IMR-90 (cell line): Measurements from ENCODE around the gene CDK6.

ENCODE experiments used
- BHLHE40 ChIP-seq: fragments of 150-350 bp; IDR thresholded peaks from 2 replicates; pipeline ENCODE4 v1.6.1; 2016; ENCODE audit warnings: mild to moderate bottlenecking, low read depth, low read length
- CEBPB ChIP-seq: IDR thresholded peaks from 2 replicates; pipeline ENCODE4 v1.6.1; 2012; ENCODE audit warnings: low read depth, low read length, improper control_type of control experiment
- CHD1 ChIP-seq: IDR thresholded peaks from 2 replicates; pipeline ENCODE4 v1.6.1; 2012; ENCODE audit warnings: low read depth, low read length, improper control_type of control experiment
- CTCF ChIP-seq: conservative IDR thresholded peaks from 2 replicates; pipeline ENCODE4 v1.5.1; 2012; ENCODE audit warnings: mild to moderate bottlenecking, low read depth, low read length, improper control_type of control experiment
- FOS ChIP-seq: fragments of 150-350 bp; IDR thresholded peaks from 2 replicates; pipeline ENCODE4 v1.6.1; 2016; ENCODE audit warnings: low read depth, low read length
- MAFK ChIP-seq: IDR thresholded peaks from 2 replicates; pipeline ENCODE4 v1.6.1; 2012; ENCODE audit warnings: low read depth, low read length, improper control_type of control experiment
- MAZ ChIP-seq: IDR thresholded peaks from 2 replicates; pipeline ENCODE4 v1.6.1; 2012; ENCODE audit warnings: low read depth, mild to moderate bottlenecking, low read length, improper control_type of control experiment, moderate library complexity, borderline replicate concordance
- POLR2A ChIP-seq: IDR thresholded peaks from 2 replicates; pipeline ENCODE4 v1.6.1; 2012; ENCODE audit warnings: mild to moderate bottlenecking, low read depth, low read length
- RAD21 ChIP-seq: IDR thresholded peaks from 2 replicates; pipeline ENCODE4 v1.6.1; 2012; ENCODE audit warnings: low read length, improper control_type of control experiment
- RFX5 ChIP-seq: IDR thresholded peaks from 2 replicates; pipeline ENCODE4 v1.8.0; 2012; ENCODE audit warnings: low read depth, mild to moderate bottlenecking, low read length, moderate library complexity
- SMC3 ChIP-seq: fragments of 150-350 bp; IDR thresholded peaks from 2 replicates; pipeline ENCODE4 v1.6.1; 2016; ENCODE audit warnings: low read depth, mild to moderate bottlenecking, antibody characterized with exemption, low read length, moderate library complexity
- TF ChIP-seq, protein P1 (sequence below): fragments of 150-350 bp; IDR thresholded peaks from 2 replicates; pipeline ENCODE4 v1.6.1; 2017; ENCODE audit warnings: mild to moderate bottlenecking, antibody characterized with exemption, low read length, low read depth
- TF ChIP-seq, protein P2 (sequence below): fragments of 150-350 bp; IDR thresholded peaks from 2 replicates; pipeline ENCODE4 v1.6.1; 2016; ENCODE audit warnings: low read depth, mild to moderate bottlenecking, low read length, moderate library complexity, borderline replicate concordance

- TF ChIP-seq CTCF (no peak), MAZ (no peak), MAFK (no peak), CHD1 (no peak), RAD21 (no peak), POLR2A (no peak), FOS (no peak), SMC3 (no peak), RFX5 (no peak), CEBPB (no peak), BHLHE40 (no peak)
- TF ChIP-seq, protein P1, sequence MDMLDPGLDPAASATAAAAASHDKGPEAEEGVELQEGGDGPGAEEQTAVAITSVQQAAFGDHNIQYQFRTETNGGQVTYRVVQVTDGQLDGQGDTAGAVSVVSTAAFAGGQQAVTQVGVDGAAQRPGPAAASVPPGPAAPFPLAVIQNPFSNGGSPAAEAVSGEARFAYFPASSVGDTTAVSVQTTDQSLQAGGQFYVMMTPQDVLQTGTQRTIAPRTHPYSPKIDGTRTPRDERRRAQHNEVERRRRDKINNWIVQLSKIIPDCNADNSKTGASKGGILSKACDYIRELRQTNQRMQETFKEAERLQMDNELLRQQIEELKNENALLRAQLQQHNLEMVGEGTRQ, result no peak
- TF ChIP-seq, protein P2, sequence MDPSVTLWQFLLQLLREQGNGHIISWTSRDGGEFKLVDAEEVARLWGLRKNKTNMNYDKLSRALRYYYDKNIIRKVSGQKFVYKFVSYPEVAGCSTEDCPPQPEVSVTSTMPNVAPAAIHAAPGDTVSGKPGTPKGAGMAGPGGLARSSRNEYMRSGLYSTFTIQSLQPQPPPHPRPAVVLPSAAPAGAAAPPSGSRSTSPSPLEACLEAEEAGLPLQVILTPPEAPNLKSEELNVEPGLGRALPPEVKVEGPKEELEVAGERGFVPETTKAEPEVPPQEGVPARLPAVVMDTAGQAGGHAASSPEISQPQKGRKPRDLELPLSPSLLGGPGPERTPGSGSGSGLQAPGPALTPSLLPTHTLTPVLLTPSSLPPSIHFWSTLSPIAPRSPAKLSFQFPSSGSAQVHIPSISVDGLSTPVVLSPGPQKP, result no peak
Measured at GRCh38 chr7:92684274-92684673, 152.1 kb downstream of the CDK6 start.
